Mammary epithelial cell (primary cell): ENCODE data around the gene RHOBTB1.

ENCODE experiments used
- EZH2 ChIP-seq: IDR thresholded peaks from 2 replicates; pipeline ENCODE4 v1.6.1; 2012; ENCODE audit warnings: low read length, inconsistent platforms, borderline replicate concordance
- TF ChIP-seq, protein P1 (sequence below), 2 donors: IDR thresholded peaks in 1 of 2; conservative IDR thresholded peaks in 1 of 2; 2 replicates each; pipeline ENCODE4 v1.5.1; 2011 to 2012; ENCODE audit warnings: inconsistent platforms in 2 of 2, low read length in 2 of 2, mild to moderate bottlenecking in 2 of 2, control low read depth in 1 of 2, low read depth in 1 of 2; ENCODE audit not compliant: insufficient read depth in 1 of 2; ENCODE audit errors: extremely low read depth in 1 of 2

- TF ChIP-seq, protein P1, sequence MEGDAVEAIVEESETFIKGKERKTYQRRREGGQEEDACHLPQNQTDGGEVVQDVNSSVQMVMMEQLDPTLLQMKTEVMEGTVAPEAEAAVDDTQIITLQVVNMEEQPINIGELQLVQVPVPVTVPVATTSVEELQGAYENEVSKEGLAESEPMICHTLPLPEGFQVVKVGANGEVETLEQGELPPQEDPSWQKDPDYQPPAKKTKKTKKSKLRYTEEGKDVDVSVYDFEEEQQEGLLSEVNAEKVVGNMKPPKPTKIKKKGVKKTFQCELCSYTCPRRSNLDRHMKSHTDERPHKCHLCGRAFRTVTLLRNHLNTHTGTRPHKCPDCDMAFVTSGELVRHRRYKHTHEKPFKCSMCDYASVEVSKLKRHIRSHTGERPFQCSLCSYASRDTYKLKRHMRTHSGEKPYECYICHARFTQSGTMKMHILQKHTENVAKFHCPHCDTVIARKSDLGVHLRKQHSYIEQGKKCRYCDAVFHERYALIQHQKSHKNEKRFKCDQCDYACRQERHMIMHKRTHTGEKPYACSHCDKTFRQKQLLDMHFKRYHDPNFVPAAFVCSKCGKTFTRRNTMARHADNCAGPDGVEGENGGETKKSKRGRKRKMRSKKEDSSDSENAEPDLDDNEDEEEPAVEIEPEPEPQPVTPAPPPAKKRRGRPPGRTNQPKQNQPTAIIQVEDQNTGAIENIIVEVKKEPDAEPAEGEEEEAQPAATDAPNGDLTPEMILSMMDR (conservative IDR thresholded peaks at IDR 0.05 in 1 of 2, IDR thresholded peaks at IDR 0.05 in 1 of 2; ENCODE audit: extremely low read depth in 1 of 2, insufficient read depth in 1 of 2, low read depth in 1 of 2, low read length in 2 of 2), result no peak
- no peak for TF ChIP-seq EZH2
Measured at GRCh38 chr10:60953420-60953819, 9.4 kb upstream of the RHOBTB1 start.
